GM15510 (cell line): ENCODE results near the gene HBG1.

Experiments used
- POLR2A ChIP-seq: IDR thresholded peaks from 3 replicates; pipeline ENCODE4 v1.6.1; 2011; ENCODE audit warnings: borderline replicate concordance; ENCODE audit not compliant: insufficient read length; ENCODE audit errors: extremely low read depth

Gene HBG1

DNA sequence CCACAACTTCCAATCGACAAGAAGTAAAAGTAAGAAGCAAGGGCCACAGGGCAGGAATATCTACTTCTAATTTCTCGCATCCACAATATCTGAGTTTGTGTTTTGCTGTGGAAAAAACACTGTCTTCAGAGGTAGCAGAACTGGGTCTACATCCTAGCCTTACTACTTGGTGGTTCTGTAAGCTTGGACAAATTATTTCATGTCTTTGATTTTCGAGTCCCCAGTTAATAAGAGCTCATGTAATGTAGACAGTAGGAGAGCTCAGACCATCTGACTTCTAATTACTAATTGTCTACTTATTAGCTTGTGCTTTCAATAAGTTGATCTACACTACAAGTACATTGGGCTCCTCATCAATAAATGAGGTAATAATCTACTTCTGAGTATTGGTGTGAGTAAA is 33.4 kb upstream of the HBG1 start:
- TF ChIP-seq POLR2A = no peak

DNA sequence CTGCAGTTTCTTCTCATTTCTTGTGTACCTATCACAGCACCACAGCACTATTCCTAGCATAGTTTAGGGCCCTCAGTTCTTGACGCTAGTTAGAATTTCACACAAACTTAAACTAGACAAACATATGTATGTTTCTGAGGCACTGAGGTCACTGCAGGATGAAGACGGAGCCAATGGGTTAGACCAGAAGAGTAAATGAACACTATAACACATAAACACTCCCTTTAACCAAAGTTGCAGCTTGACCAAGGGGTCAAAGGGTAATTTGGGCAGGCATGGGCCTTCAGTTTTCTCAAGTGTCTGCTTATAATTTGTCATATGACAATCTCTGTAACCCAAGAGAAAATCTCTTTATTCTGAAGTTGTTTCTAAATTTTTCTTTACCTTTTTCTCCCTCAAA is 33.0 kb upstream of the HBG1 start:
- TF ChIP-seq POLR2A = no peak

- no peak for TF ChIP-seq POLR2A
These were observed 31.9 kb upstream of the HBG1 start for GRCh38 chr11:5281596-5281995.

DNA sequence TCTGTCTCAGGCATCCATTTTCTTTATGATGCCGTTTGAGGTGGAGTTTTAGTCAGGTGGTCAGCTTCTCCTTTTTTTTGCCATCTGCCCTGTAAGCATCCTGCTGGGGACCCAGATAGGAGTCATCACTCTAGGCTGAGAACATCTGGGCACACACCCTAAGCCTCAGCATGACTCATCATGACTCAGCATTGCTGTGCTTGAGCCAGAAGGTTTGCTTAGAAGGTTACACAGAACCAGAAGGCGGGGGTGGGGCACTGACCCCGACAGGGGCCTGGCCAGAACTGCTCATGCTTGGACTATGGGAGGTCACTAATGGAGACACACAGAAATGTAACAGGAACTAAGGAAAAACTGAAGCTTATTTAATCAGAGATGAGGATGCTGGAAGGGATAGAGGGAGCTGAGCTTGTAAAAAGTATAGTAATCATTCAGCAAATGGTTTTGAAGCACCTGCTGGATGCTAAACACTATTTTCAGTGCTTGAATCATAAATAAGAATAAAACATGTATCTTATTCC is 31.0 kb upstream of the HBG1 start:
- no peak for TF ChIP-seq POLR2A

GRCh38 chr11:5279471-5280090 is 29.9 kb upstream of the HBG1 start:
- TF ChIP-seq POLR2A = no peak

- no peak for TF ChIP-seq POLR2A
These were observed 28.2 kb upstream of the HBG1 start for GRCh38 chr11:5277807-5278382.

GRCh38 chr11:5276697-5277096 is 27.0 kb upstream of the HBG1 start:
- no peak for TF ChIP-seq POLR2A

DNA sequence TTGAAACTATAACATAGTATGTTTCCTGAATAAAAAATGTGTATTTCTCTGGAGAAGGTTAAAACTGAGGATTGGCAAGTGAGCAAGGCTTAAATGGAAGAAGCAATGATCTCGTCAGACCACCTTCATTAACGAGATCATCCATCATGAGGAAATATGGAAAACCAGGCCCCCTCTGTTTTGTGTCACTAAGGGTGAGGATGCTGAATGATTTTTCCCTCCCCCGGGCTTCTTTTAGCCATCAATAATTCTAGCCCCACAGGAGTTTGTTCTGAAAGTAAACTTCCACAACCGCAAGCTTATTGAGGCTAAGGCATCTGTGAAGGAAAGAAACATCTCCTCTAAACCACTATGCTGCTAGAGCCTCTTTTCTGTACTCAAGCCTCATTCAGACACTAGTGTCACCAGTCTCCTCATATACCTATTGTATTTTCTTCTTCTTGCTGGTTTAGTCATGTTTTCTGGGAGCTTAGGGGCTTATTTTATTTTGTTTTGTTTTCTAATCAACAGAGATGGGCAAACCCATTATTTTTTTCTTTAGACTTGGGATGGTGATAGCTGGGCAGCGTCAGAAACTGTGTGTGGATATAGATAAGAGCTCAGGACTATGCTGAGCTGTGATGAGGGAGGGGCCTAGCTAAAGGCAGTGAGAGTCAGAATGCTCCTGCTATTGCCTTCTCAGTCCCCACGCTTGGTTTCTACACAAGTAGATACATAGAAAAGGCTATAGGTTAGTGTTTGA is 25.9 kb upstream of the HBG1 start:
- no peak for TF ChIP-seq POLR2A

DNA sequence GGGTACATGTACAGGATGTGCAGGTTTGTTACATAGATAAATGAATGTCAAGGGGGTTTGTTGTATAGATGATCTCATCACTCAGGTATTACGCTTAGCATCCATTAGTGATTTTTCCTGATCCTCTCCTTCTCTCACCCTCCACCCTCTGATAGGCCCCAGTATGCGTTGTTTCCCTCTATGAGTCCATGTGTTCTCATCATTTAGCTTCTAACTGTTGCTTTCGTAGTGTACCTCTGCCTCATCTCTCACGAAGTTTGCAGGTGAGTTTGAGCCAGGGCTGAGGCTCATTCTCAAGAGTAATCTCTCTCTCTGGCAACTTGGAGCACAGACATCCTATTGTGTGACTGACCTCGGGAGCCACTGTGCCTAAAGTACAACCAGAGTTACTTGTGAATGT is 24.7 kb upstream of the HBG1 start:
- TF ChIP-seq POLR2A = no peak

DNA sequence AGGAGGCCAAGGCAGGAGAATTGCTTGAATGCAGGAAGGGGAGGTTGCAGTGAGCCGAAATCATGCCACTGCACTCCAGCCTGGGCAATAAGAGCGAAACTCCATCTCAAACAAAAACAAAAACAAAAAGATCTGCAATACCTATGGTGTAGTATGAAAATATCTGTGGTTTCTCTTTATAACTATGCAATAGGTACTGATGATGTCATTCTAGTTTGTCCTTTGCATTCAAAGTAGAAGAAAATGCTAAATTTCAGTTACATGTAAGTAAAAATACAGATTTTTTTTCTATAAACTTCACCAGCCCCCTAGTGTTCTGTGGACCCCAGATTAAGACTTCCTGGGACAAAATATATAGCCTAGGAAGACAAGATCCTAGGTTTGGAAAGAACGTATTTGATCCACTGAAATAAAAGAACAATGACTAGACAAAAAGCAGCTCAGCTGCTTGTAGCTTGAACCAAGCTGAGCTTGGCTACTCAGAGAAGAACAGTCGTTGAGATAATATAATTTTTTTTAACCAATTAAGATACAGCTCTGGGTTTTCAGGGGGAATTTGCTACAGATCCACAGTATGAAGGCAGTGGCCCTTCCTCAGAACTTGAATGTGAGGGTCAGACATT is 22.8 kb upstream of the HBG1 start:
- no peak for TF ChIP-seq POLR2A

DNA sequence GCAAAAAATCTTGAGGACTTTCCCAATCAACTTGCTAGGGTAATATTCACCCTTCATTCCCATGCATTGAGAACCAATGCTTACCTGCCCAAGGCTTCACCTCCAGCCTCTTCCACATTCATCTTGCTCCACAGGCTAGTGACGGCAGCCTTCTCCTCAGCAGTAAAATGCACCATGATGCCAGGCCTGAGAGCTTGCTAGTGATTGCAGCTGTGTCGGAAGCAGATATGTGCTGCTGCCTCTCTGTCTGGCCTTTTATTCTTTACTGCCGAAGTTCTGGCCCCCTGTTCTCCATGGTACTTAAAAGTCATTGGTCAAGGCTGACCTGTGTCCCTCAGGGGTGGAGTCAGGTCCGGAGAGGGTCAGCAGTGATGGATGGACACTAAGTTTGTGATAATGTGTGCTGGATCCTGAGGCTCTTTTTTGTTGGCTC is 20.1 kb upstream of the HBG1 start, which contains the start of gene HBE1:
Gene HBE1 (minus strand): TSS at position 231 of the 433 bp plus-strand sequence. CDS start 55 bp downstream, at position 176.
- TF ChIP-seq POLR2A = no peak

- no peak for TF ChIP-seq POLR2A
These were observed 17.4 kb upstream of the HBG1 start for GRCh38 chr11:5267033-5267563.

DNA sequence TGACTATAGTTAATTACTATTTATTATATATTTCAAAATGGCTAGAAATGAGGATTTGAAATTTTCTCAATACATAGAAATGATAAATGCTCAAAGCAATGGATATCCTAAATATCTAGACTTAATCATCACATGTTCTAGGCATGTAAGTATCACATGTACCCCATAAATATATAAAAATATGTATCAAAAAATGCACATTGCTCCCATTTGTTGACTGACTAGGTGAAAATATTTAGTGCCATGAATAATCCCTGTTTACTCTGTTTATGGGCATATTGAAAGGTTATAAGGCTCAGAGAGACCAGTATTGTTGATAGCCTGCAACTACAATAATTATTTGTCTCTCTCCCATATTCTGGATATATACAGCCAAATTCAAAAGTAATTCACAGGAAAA is 17.0 kb upstream of the HBG1 start:
- no peak for TF ChIP-seq POLR2A

- TF ChIP-seq POLR2A = no peak
These were observed 16.2 kb upstream of the HBG1 start for GRCh38 chr11:5265832-5266231.
